HepG2 (cell line): ENCODE results near the gene PRSS8. TPM values are rescaled to one million over a fixed set of nuclear protein-coding genes. Genes with fewer than 3 reads are reported as not detected.
A peak's percentile ranks its signal among the peaks of the same experiment; 100 is the strongest.

ENCODE experiments used
- AKAP8 ChIP-seq: sonication (generic); formaldehyde crosslinking; IDR thresholded peaks from 2 replicates; pipeline ENCODE4 v1.5.1; 2020; ENCODE audit warnings: mild to moderate bottlenecking, missing genetic modification reagents
- ATF7-NPFF ChIP-seq: sonication (generic); formaldehyde crosslinking; IDR thresholded peaks from 2 replicates; pipeline ENCODE4 v1.8.1; 2023; ENCODE audit warnings: mild to moderate bottlenecking, low read depth, missing genetic modification reagents, moderate library complexity
- KLF13 ChIP-seq: sonication (generic); formaldehyde crosslinking; IDR thresholded peaks from 2 replicates; pipeline ENCODE4 v1.4.0; 2020; ENCODE audit warnings: mild to moderate bottlenecking, missing genetic modification reagents
- KLF15 ChIP-seq: sonication (generic); formaldehyde crosslinking; IDR thresholded peaks from 2 replicates; pipeline ENCODE4 v1.8.1; 2023; ENCODE audit warnings: borderline replicate concordance, mild to moderate bottlenecking, inconsistent platforms, missing genetic modification reagents, mixed read lengths
- NCOR1 ChIP-seq: fragments of 200-600 bp; sonication (generic); IDR thresholded peaks from 2 replicates; pipeline ENCODE4 v1.7.0; 2017; ENCODE audit warnings: antibody characterized with exemption, low read length, borderline replicate concordance
- NFE2L1 ChIP-seq: sonication (generic); formaldehyde crosslinking; IDR thresholded peaks from 2 replicates; pipeline ENCODE4 v1.4.0; 2020; ENCODE audit warnings: missing genetic modification reagents, mild to moderate bottlenecking, borderline replicate concordance
- NRL ChIP-seq: sonication (generic); formaldehyde crosslinking; IDR thresholded peaks from 2 replicates; pipeline ENCODE4 v1.5.0; 2020; ENCODE audit warnings: missing genetic modification reagents, mild to moderate bottlenecking, moderate library complexity, borderline replicate concordance
- PAWR ChIP-seq: sonication (generic); formaldehyde crosslinking; IDR thresholded peaks from 2 replicates; pipeline ENCODE4 v1.4.0; 2020; ENCODE audit warnings: missing genetic modification reagents, mild to moderate bottlenecking, borderline replicate concordance
- REL ChIP-seq: sonication (generic); formaldehyde crosslinking; conservative IDR thresholded peaks from 2 replicates; pipeline ENCODE4 v1.8.0; 2022; ENCODE audit warnings: mild to moderate bottlenecking, missing genetic modification reagents, moderate library complexity
- SMAD9 ChIP-seq: sonication (generic); formaldehyde crosslinking; IDR thresholded peaks from 2 replicates; pipeline ENCODE4 v1.5.1; 2020; ENCODE audit warnings: mild to moderate bottlenecking, missing genetic modification reagents
- polyA plus RNA-seq, 8 experiments: library from polyadenylated mRNA; depleted of rRNA in 3 of 8; stranded (reverse) in 7 of 8; unstranded in 1 of 8; fragments of >200 nt; fragmentation: Illumina TruSeq in 4 of 8; extraction: Trizol in 4 of 8; gene quantifications; 2 replicates each; pipeline versions ENCODE4 v1.2.1 to v1.2.3, GENCODE V29; 2011 to 2016; ENCODE audit warnings: low read depth in 4 of 8, missing spikeins in 1 of 8, mixed read lengths in 1 of 8; ENCODE audit not compliant: insufficient read depth in 1 of 8
- total RNA-seq, 5 experiments: library from RNA; depleted of rRNA; stranded (reverse); fragments of >200 nt; fragmentation: Illumina TruSeq; extraction: Trizol; gene quantifications; 2 replicates each; pipeline ENCODE4 v1.2.3, GENCODE V29; 2016; ENCODE audit warnings: low read depth in 1 of 5
- TF ChIP-seq, protein P1 (sequence below): sonication (generic); formaldehyde crosslinking; IDR thresholded peaks from 2 replicates; pipeline ENCODE4 v1.4.0; 2020; ENCODE audit warnings: mild to moderate bottlenecking, missing genetic modification reagents
- TF ChIP-seq, protein P2 (sequence below): sonication (generic); formaldehyde crosslinking; IDR thresholded peaks from 2 replicates; pipeline ENCODE4 v1.5.0; 2020; ENCODE audit warnings: missing genetic modification reagents
- TF ChIP-seq, protein P3 (sequence below): sonication (generic); formaldehyde crosslinking; IDR thresholded peaks from 2 replicates; pipeline ENCODE4 v1.9.0; 2021; ENCODE audit warnings: missing genetic modification reagents, borderline replicate concordance
- TF ChIP-seq, protein P4 (sequence below): sonication (generic); formaldehyde crosslinking; IDR thresholded peaks from 2 replicates; pipeline ENCODE4 v1.4.0; 2020; ENCODE audit warnings: missing genetic modification reagents, mild to moderate bottlenecking, borderline replicate concordance
- TF ChIP-seq, protein P5 (sequence below): sonication (generic); formaldehyde crosslinking; IDR thresholded peaks from 2 replicates; pipeline ENCODE4 v1.4.0; 2020; ENCODE audit warnings: missing genetic modification reagents

Gene PRSS8
- total and polyA plus RNA-seq, 2 of the 13 experiments (the other 11 are each of a cell fraction or from before 2014, with no cell fraction given) = 2.6 to 7.2 TPM

DNA sequence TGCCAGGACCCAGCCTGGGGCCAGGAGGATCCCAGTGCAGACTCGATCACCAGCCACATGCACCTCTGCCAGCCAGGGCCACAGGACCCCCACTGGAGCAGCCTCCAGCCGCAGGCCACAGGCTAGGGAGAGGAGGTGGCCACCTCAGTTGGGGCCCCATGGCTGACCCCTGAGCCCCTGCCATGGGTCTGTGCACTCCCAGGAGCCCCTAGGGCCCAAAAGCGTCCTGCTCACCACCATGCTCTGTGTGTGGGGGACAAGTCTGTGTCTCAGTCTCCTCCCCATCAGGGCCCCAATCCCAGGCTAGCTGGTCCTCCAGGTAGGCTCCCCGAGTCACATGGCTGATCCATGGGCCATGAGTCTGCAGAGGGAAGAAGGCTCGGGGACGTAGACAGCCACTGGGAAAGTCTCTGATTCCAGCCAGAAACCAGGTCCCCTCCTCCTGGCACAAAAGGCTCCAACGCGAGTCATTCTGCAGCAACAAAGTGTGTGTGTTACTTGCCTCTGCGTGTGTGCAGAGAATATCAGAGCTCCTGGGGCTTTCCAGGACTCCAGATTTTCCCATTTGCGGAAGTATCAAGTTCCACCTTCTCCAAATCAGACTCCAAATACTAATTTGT is 6.1 kb upstream of the PRSS8 start (continued):
- TF ChIP-seq KLF15 (CRISPR knock-in tag) (no peak), REL (CRISPR knock-in tag) (no peak; the same call in 1 of the 2 replicates), SMAD9 (CRISPR knock-in tag) (no peak), KLF13 (CRISPR knock-in tag) (no peak), NRL (CRISPR knock-in tag) (peak; percentile 72), AKAP8 (CRISPR knock-in tag) (0 out of 2 replicates have a peak, but pooled peaks have one; percentile 6), NFE2L1 (CRISPR knock-in tag) (peak; percentile 66; the same call in 1 of the 2 replicates), PAWR (CRISPR knock-in tag) (0 out of 2 replicates have a peak, but pooled peaks have one; percentile 26), ATF7-NPFF (CRISPR knock-in tag) (no peak), NCOR1 (0 out of 2 replicates have a peak, but pooled peaks have one; percentile 52)
- TF ChIP-seq, protein P1, sequence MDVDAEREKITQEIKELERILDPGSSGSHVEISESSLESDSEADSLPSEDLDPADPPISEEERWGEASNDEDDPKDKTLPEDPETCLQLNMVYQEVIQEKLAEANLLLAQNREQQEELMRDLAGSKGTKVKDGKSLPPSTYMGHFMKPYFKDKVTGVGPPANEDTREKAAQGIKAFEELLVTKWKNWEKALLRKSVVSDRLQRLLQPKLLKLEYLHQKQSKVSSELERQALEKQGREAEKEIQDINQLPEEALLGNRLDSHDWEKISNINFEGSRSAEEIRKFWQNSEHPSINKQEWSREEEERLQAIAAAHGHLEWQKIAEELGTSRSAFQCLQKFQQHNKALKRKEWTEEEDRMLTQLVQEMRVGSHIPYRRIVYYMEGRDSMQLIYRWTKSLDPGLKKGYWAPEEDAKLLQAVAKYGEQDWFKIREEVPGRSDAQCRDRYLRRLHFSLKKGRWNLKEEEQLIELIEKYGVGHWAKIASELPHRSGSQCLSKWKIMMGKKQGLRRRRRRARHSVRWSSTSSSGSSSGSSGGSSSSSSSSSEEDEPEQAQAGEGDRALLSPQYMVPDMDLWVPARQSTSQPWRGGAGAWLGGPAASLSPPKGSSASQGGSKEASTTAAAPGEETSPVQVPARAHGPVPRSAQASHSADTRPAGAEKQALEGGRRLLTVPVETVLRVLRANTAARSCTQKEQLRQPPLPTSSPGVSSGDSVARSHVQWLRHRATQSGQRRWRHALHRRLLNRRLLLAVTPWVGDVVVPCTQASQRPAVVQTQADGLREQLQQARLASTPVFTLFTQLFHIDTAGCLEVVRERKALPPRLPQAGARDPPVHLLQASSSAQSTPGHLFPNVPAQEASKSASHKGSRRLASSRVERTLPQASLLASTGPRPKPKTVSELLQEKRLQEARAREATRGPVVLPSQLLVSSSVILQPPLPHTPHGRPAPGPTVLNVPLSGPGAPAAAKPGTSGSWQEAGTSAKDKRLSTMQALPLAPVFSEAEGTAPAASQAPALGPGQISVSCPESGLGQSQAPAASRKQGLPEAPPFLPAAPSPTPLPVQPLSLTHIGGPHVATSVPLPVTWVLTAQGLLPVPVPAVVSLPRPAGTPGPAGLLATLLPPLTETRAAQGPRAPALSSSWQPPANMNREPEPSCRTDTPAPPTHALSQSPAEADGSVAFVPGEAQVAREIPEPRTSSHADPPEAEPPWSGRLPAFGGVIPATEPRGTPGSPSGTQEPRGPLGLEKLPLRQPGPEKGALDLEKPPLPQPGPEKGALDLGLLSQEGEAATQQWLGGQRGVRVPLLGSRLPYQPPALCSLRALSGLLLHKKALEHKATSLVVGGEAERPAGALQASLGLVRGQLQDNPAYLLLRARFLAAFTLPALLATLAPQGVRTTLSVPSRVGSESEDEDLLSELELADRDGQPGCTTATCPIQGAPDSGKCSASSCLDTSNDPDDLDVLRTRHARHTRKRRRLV (CRISPR knock-in tag) = no peak
- TF ChIP-seq, protein P2, sequence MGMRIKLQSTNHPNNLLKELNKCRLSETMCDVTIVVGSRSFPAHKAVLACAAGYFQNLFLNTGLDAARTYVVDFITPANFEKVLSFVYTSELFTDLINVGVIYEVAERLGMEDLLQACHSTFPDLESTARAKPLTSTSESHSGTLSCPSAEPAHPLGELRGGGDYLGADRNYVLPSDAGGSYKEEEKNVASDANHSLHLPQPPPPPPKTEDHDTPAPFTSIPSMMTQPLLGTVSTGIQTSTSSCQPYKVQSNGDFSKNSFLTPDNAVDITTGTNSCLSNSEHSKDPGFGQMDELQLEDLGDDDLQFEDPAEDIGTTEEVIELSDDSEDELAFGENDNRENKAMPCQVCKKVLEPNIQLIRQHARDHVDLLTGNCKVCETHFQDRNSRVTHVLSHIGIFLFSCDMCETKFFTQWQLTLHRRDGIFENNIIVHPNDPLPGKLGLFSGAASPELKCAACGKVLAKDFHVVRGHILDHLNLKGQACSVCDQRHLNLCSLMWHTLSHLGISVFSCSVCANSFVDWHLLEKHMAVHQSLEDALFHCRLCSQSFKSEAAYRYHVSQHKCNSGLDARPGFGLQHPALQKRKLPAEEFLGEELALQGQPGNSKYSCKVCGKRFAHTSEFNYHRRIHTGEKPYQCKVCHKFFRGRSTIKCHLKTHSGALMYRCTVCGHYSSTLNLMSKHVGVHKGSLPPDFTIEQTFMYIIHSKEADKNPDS (CRISPR knock-in tag) = no peak
- TF ChIP-seq, protein P3, sequence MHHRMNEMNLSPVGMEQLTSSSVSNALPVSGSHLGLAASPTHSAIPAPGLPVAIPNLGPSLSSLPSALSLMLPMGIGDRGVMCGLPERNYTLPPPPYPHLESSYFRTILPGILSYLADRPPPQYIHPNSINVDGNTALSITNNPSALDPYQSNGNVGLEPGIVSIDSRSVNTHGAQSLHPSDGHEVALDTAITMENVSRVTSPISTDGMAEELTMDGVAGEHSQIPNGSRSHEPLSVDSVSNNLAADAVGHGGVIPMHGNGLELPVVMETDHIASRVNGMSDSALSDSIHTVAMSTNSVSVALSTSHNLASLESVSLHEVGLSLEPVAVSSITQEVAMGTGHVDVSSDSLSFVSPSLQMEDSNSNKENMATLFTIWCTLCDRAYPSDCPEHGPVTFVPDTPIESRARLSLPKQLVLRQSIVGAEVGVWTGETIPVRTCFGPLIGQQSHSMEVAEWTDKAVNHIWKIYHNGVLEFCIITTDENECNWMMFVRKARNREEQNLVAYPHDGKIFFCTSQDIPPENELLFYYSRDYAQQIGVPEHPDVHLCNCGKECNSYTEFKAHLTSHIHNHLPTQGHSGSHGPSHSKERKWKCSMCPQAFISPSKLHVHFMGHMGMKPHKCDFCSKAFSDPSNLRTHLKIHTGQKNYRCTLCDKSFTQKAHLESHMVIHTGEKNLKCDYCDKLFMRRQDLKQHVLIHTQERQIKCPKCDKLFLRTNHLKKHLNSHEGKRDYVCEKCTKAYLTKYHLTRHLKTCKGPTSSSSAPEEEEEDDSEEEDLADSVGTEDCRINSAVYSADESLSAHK (CRISPR knock-in tag) = no peak
- TF ChIP-seq, protein P4, sequence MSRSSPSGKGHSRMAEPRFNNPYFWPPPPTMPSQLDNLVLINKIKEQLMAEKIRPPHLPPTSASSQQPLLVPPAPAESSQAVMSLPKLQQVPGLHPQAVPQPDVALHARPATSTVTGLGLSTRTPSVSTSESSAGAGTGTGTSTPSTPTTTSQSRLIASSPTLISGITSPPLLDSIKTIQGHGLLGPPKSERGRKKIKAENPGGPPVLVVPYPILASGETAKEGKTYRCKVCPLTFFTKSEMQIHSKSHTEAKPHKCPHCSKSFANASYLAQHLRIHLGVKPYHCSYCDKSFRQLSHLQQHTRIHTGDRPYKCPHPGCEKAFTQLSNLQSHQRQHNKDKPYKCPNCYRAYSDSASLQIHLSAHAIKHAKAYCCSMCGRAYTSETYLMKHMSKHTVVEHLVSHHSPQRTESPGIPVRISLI = 0 out of 2 replicates have a peak, but pooled peaks have one; percentile 12
- TF ChIP-seq, protein P5, sequence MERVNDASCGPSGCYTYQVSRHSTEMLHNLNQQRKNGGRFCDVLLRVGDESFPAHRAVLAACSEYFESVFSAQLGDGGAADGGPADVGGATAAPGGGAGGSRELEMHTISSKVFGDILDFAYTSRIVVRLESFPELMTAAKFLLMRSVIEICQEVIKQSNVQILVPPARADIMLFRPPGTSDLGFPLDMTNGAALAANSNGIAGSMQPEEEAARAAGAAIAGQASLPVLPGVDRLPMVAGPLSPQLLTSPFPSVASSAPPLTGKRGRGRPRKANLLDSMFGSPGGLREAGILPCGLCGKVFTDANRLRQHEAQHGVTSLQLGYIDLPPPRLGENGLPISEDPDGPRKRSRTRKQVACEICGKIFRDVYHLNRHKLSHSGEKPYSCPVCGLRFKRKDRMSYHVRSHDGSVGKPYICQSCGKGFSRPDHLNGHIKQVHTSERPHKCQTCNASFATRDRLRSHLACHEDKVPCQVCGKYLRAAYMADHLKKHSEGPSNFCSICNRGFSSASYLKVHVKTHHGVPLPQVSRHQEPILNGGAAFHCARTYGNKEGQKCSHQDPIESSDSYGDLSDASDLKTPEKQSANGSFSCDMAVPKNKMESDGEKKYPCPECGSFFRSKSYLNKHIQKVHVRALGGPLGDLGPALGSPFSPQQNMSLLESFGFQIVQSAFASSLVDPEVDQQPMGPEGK (CRISPR knock-in tag) = no peak; the same call in none of the 2 replicates
